ENCODE data around the gene SUSD6. TPM values are rescaled to one million over a fixed set of nuclear protein-coding genes. Genes with fewer than 3 reads are reported as not detected.
A peak's percentile ranks its signal among the peaks of the same experiment; 100 is the strongest.

The SUSD6 gene
- total and polyA plus RNA-seq, 9 of the 15 experiments (the other 6 are each of a cell fraction or from before 2014, with no cell fraction given): 2.9 to 20.7 (median 5.6) TPM

- Histone ChIP-seq H3K9ac (ENCODE audit: insufficient read depth in 1 of 2, low read depth in 2 of 2, low read length in 2 of 2) (no peak overlapping the region; a peak in 1 of 4 replicates), H3K9me1 (ENCODE audit: control insufficient read depth, insufficient read depth, low read length) (no peaks in the 10 kb centered on the region), H3K9me3 (replicated peaks; ENCODE audit: control insufficient read depth, insufficient read depth, low read depth, low read length) (no peaks in the 10 kb centered on the region), H3K4me2 (ENCODE audit: insufficient read depth, low read length) (no peak overlapping the region), H4K20me1 (replicated peaks; ENCODE audit: control insufficient read depth, insufficient read depth, low read length) (0 out of 2 replicates have a peak, but pooled peaks cover 2% of the 10 kb centered on the region), H3K36me3 (ENCODE audit: control insufficient read depth, insufficient read depth, low read length) (peaks cover 28% of the 10 kb centered on the region; the same call in 2 of the 3 replicates), H2AFZ (ENCODE audit: low read depth, low read length) (no peak overlapping the region), H3K27me3 (ENCODE audit: control insufficient read depth in 2 of 2, insufficient read depth in 2 of 2, low read length in 2 of 2) (no peaks in the 10 kb centered on the region), H3K27ac (ENCODE audit: extremely low read depth, low read depth, low read length) (peak overlapping the region; percentile 28; the same call in 1 of the 3 replicates), H3K4me3 (no peak overlapping the region), H3K79me2 (ENCODE audit: control insufficient read depth, insufficient read depth, low read length) (peaks cover 99% of the 10 kb centered on the region), H3K4me1 (replicated peaks in 1 of 2; ENCODE audit: control insufficient read depth in 2 of 2, insufficient read depth in 2 of 2, low read length in 2 of 2) (peaks cover 11 to 74% of the 10 kb centered on the region in 2 experiments; a peak in 4 of 5 replicates)
- POLR2A ChIA-PET: no interaction called here
- 63% methylated on average over 5 of the region's 5 CpGs for WGBS (ENCODE audit: insufficient coverage, low coverage, missing lambda C conversion rate)
- CTCF ChIA-PET (ENCODE audit: low intra/inter-chr PET ratio): no interaction called here
- TF ChIP-seq SIN3B (IDR thresholded peaks at IDR 0.05; ENCODE audit: low read depth): no peak
- TF ChIP-seq ATF3 (IDR thresholded peaks at IDR 0.05): peak; percentile 23; the same call in 1 of the 2 replicates
- no peak for TF ChIP-seq ATF3 (CRISPR knock-in tag; conservative IDR thresholded peaks at IDR 0.05)
- peak; percentile 90 for TF ChIP-seq HMBOX1 (IDR thresholded peaks at IDR 0.05)
- BruUV-seq (replicated peaks): no TSS peak
- in situ Hi-C loops (cut with MboI): no loop called here
- DNase-seq (ENCODE audit: extremely low read depth in 1 of 4, low spot score in 3 of 4) (no peak), FAIRE-seq (no peak), ATAC-seq (no peak; the same call in 2 of the 3 replicates)
- intact Hi-C loops (cut with micrococcal nuclease): no loop called here
Observed at GRCh38 chr14:69620211-69620611, 8.8 kb downstream of the SUSD6 start.
